Smooth muscle cell (in vitro differentiated cells): ENCODE data around the gene KIAA1217. TPM values are rescaled to one million over a fixed set of nuclear protein-coding genes. Genes with fewer than 3 reads are reported as not detected.

ENCODE experiments used
- DNase-seq: peaks from one replicate; lab custom pipeline; 2025; ENCODE audit not compliant: unreplicated experiment; lab: John Stamatoyannopoulos, UW
- H2AFZ ChIP-seq: fragments of 200-600 bp; sonication (generic); 2 replicates; pipeline ENCODE4 v1.6.0; 2016; ENCODE audit warnings: antibody characterized with exemption, low read depth, mild to moderate bottlenecking
- H3F3A ChIP-seq: fragments of 200-600 bp; sonication (generic); 2 replicates; pipeline ENCODE4 v1.6.0; 2017; ENCODE audit warnings: antibody characterized with exemption, low read depth
- H3K27ac ChIP-seq: fragments of 200-600 bp; sonication (generic); 2 replicates; pipeline ENCODE4 v1.5.1; 2016; ENCODE audit warnings: low read depth, mild to moderate bottlenecking
- H3K27me3 ChIP-seq: fragments of 200-600 bp; sonication (generic); 2 replicates; pipeline ENCODE4 v1.6.1; 2016; ENCODE audit warnings: low read depth, mild to moderate bottlenecking
- H3K36me3 ChIP-seq: fragments of 200-600 bp; sonication (generic); 2 replicates; pipeline ENCODE4 v1.5.1; 2016; ENCODE audit warnings: low read depth
- H3K4me1 ChIP-seq: fragments of 200-600 bp; sonication (generic); 2 replicates; pipeline ENCODE4 v1.5.1; 2016; ENCODE audit warnings: low read depth
- H3K4me2 ChIP-seq: fragments of 200-600 bp; sonication (generic); 2 replicates; pipeline ENCODE4 v1.6.0; 2016; ENCODE audit warnings: mild to moderate bottlenecking
- H3K4me3 ChIP-seq: fragments of 200-600 bp; sonication (generic); 2 replicates; pipeline ENCODE4 v1.5.1; 2016; ENCODE audit warnings: mild to moderate bottlenecking
- H3K79me2 ChIP-seq: fragments of 200-600 bp; sonication (generic); 2 replicates; pipeline ENCODE4 v1.6.0; 2016; ENCODE audit warnings: low read depth, mild to moderate bottlenecking
- H3K9ac ChIP-seq: fragments of 200-600 bp; sonication (generic); 2 replicates; pipeline ENCODE4 v1.6.0; 2016; ENCODE audit warnings: low read depth
- H3K9me3 ChIP-seq: fragments of 200-600 bp; sonication (generic); replicated peaks from 2 replicates; pipeline ENCODE4 v1.5.1; 2016; ENCODE audit warnings: low read depth
- H4K20me1 ChIP-seq: fragments of 200-600 bp; sonication (generic); 2 replicates; pipeline ENCODE4 v1.6.0; 2016; ENCODE audit warnings: low read depth
- CTCF ChIP-seq: fragments of 200-600 bp; sonication (generic); IDR thresholded peaks from 2 replicates; pipeline ENCODE4 v1.5.1; 2017; ENCODE audit warnings: borderline replicate concordance, mild to moderate bottlenecking, antibody characterized with exemption; ENCODE audit not compliant: insufficient read depth, poor library complexity, severe bottlenecking
- WGBS: methylation state at CpG from one replicate; pipeline ENCODE4 v1.1.7; 2016; ENCODE audit warnings: low lambda C conversion rate; 5-methylcytosine and 5-hydroxymethylcytosine counted together
- polyA plus RNA-seq: library from polyadenylated mRNA; unstranded; fragments of >200 nt; fragmentation: Nextera tagmentation; extraction: Ambion mirVana; gene quantifications from 2 replicates; pipeline ENCODE4 v1.2.1, GENCODE V29; 2016
- total RNA-seq: library from RNA; depleted of rRNA; stranded (reverse); fragments of >200 nt; gene quantifications from 2 replicates; pipeline ENCODE4 v1.2.3, GENCODE V29; 2014

Gene KIAA1217
- total and polyA plus RNA-seq, 2 experiments from 2014 or later = 43.3 to 68.8 TPM

GRCh38 chr10:24551161-24551560 lies 342.2 kb downstream of the KIAA1217 start:
- Histone ChIP-seq H3K79me2 (no peaks in the 10 kb centered on the region), H3K36me3 (peaks cover 6% of the 10 kb centered on the region), H3K4me2 (no peak overlapping the region), H3K4me1 (no peaks in the 10 kb centered on the region), H3F3A (peaks cover 17% of the 10 kb centered on the region), H3K27ac (no peak overlapping the region), H3K9ac (no peak overlapping the region), H3K9me3 (no peaks in the 10 kb centered on the region), H3K27me3 (no peaks in the 10 kb centered on the region), H2AFZ (no peak overlapping the region), H4K20me1 (peaks cover 11% of the 10 kb centered on the region), H3K4me3 (no peak overlapping the region)
- WGBS = 72% methylated on average over 2 of the region's 2 CpGs
- no peak for TF ChIP-seq CTCF
- no peak for DNase-seq

GRCh38 chr10:24552346-24553016 lies 343.5 kb downstream of the KIAA1217 start:
- no peaks in the 10 kb centered on the region for H3K4me1 ChIP-seq
- no peaks in the 10 kb centered on the region for H3K9me3 ChIP-seq
- peak; percentile 42 for TF ChIP-seq CTCF
- H3F3A ChIP-seq = peaks cover 8% of the 10 kb centered on the region
- no peaks in the 10 kb centered on the region for H3K79me2 ChIP-seq
- DNase-seq = no peak
- H3K36me3 ChIP-seq = no peaks in the 10 kb centered on the region
- no peak overlapping the region for H3K9ac ChIP-seq
- WGBS = 49% methylated on average over 22 of the region's 22 CpGs
- H3K27me3 ChIP-seq = no peaks in the 10 kb centered on the region
- H3K4me2 ChIP-seq = no peak overlapping the region
- H3K4me3 ChIP-seq = no peak overlapping the region
- H3K27ac ChIP-seq = no peak overlapping the region
- no peaks in the 10 kb centered on the region for H4K20me1 ChIP-seq
- H2AFZ ChIP-seq = no peak overlapping the region

- no peaks in the 10 kb centered on the region for H3K9me3 ChIP-seq
- no peaks in the 10 kb centered on the region for H3K79me2 ChIP-seq
- no peak overlapping the region for H3K4me3 ChIP-seq
- H3K9ac ChIP-seq = no peak overlapping the region
- no peak for TF ChIP-seq CTCF
- no peak overlapping the region for H3K27ac ChIP-seq
- no peaks in the 10 kb centered on the region for H3K27me3 ChIP-seq
- H4K20me1 ChIP-seq = no peaks in the 10 kb centered on the region
- no peak overlapping the region for H3K4me2 ChIP-seq
- no peak for DNase-seq
- H3F3A ChIP-seq = peaks cover 4% of the 10 kb centered on the region
- 81% methylated on average over 10 of the region's 10 CpGs for WGBS
- H2AFZ ChIP-seq = no peak overlapping the region
- no peaks in the 10 kb centered on the region for H3K36me3 ChIP-seq
- H3K4me1 ChIP-seq = no peaks in the 10 kb centered on the region
Measured at GRCh38 chr10:24553051-24553612, 344.2 kb downstream of the KIAA1217 start.

GRCh38 chr10:24554036-24554435 lies 345.1 kb downstream of the KIAA1217 start:
- Histone ChIP-seq H3F3A (peaks cover 4% of the 10 kb centered on the region), H3K79me2 (no peaks in the 10 kb centered on the region), H3K9ac (no peak overlapping the region), H3K4me1 (no peaks in the 10 kb centered on the region), H3K36me3 (no peaks in the 10 kb centered on the region), H4K20me1 (no peaks in the 10 kb centered on the region), H3K27ac (no peak overlapping the region), H3K9me3 (no peaks in the 10 kb centered on the region), H3K4me2 (no peak overlapping the region), H3K4me3 (no peak overlapping the region), H3K27me3 (no peaks in the 10 kb centered on the region), H2AFZ (no peak overlapping the region)
- TF ChIP-seq CTCF = no peak
- 85% methylated on average over 7 of the region's 7 CpGs for WGBS
- DNase-seq = no peak
